Measurements from ENCODE around the gene DUSP12. TPM values are rescaled to one million over a fixed set of nuclear protein-coding genes. Genes with fewer than 3 reads are reported as not detected.
A peak's percentile ranks its signal among the peaks of the same experiment; 100 is the strongest.

Gene DUSP12
- total RNA-seq, 1 experiment from 2014 or later: 31.6 TPM

- no peak for TF ChIP-seq REST (IDR thresholded peaks at IDR 0.05; ENCODE audit: low read depth)
Observed at GRCh38 chr1:161791904-161792655, 42.5 kb downstream of the DUSP12 start (continued).

GRCh38 chr1:161792740-161793139, 43.2 kb downstream of the DUSP12 start:
- POLR2A ChIA-PET: interaction anchor here (1.4 kb wide), 1 partner anchor 244 kb away, joined by 13 read pairs; no protein-coding TSS in a partner anchor
- RAD21 ChIA-PET (ENCODE audit: low non-redundant PET in 1 of 2, low total read pairs in 2 of 2, uncharacterized antibody in 2 of 2, unreplicated experiment in 2 of 2): interaction anchor here (0.6 to 2.2 kb wide), 7 partner anchors 126 to 248 kb away, joined by 3 to 39 read pairs (median 4); partner anchors contain the start of gene OLFML2B (in 2 of the 2)
- no peak overlapping the region for H3K4me2 ChIP-seq (ENCODE audit: low read length)
- H4K20me1 ChIP-seq (ENCODE audit: insufficient read depth): no peaks in the 10 kb centered on the region
- ATAC-seq (peak; percentile 86), DNase-seq (ENCODE audit: low read depth, low spot score) (peak; percentile 49)
- peaks cover 0 to 4% of the 10 kb centered on the region in 2 experiments; a peak in 2 of 4 replicates for H3K4me1 ChIP-seq (ENCODE audit: control insufficient read depth in 1 of 2, insufficient read depth in 2 of 2, low read length in 2 of 2)
- H3K27ac ChIP-seq (ENCODE audit: low read depth, low read length): no peak overlapping the region
- H3K79me2 ChIP-seq (ENCODE audit: insufficient read depth, low read length): peaks cover 5% of the 10 kb centered on the region; the same call in 1 of the 2 replicates
- no TSS peak for BruUV-seq (replicated peaks)
- TF ChIP-seq SIN3A (IDR thresholded peaks at IDR 0.05; ENCODE audit: low read depth) (no peak), REST (IDR thresholded peaks at IDR 0.05; ENCODE audit: low read depth) (no peak), CEBPB (IDR thresholded peaks at IDR 0.05; ENCODE audit: low read depth) (no peak; the same call in 1 of the 2 replicates), SRF (IDR thresholded peaks at IDR 0.05; ENCODE audit: low read depth) (peak; percentile 73), ATF3 (IDR thresholded peaks at IDR 0.05) (no peak), ZFX (IDR thresholded peaks at IDR 0.05) (no peak), CBX3 (IDR thresholded peaks at IDR 0.05; ENCODE audit: low read depth) (no peak), EGR1 (IDR thresholded peaks at IDR 0.05; ENCODE audit: low read depth) (no peak), RAD21 (IDR thresholded peaks at IDR 0.05; ENCODE audit: low read depth) (peak; percentile 81), CTCF (IDR thresholded peaks at IDR 0.05 in 2 of 3, conservative IDR thresholded peaks at IDR 0.05 in 1 of 3; ENCODE audit: borderline replicate concordance in 1 of 3, insufficient read depth in 1 of 3, low read depth in 2 of 3, low read length in 2 of 3) (peak; percentile 45 to 80 (median 65)), FOSL1 (IDR thresholded peaks at IDR 0.05; ENCODE audit: low read depth) (no peak)
- no peak overlapping the region for H3K4me3 ChIP-seq (replicated peaks in 1 of 2; ENCODE audit: low read depth in 1 of 2, low read length in 2 of 2)
- H2AFZ ChIP-seq (ENCODE audit: low read depth, low read length, poor library complexity, severe bottlenecking): no peak overlapping the region
- H3K9me3 ChIP-seq (ENCODE audit: control insufficient read depth in 1 of 2, insufficient read depth in 1 of 2, low read depth in 1 of 2, low read length in 2 of 2): no peaks in the 10 kb centered on the region
- H3K9me2 ChIP-seq (ENCODE audit: insufficient read depth): no peaks in the 10 kb centered on the region
- CTCF ChIA-PET: interaction anchor here (0.6 to 4.8 kb wide), 22 partner anchors 9 to 598 kb away, joined by 3 to 295 read pairs (median 4); partner anchors contain the start of gene OLFML2B
- intact Hi-C loops (cut with micrococcal nuclease): loop anchor here (1.0 to 10.0 kb wide), 2 partner anchors 245 to 482 kb away; no protein-coding TSS in a partner anchor
- H3K36me3 ChIP-seq (ENCODE audit: control insufficient read depth in 1 of 2, insufficient read depth in 2 of 2, low read length in 2 of 2): peaks cover 0 to 2% of the 10 kb centered on the region in 2 experiments; a peak in 2 of 4 replicates
- H3K9ac ChIP-seq (ENCODE audit: low read length): no peak overlapping the region
- H3K27me3 ChIP-seq (ENCODE audit: insufficient read depth, low read length): no peaks in the 10 kb centered on the region

All from HCT116 (cell line).